IMR-90 (cell line): ENCODE data around the gene TNNI3K. TPM values are rescaled to one million over a fixed set of nuclear protein-coding genes. Genes with fewer than 3 reads are reported as not detected.

Experiments used
- ATAC-seq: fragments of 200-7000 bp; cut with Tn5 transposase; 2 replicates; pipeline ENCODE4 v1.9.1; 2020; ENCODE audit warnings: low read depth, mild to moderate bottlenecking, moderate library complexity
- BruUV-seq: library from RNA; stranded (reverse); fragments of 400-500 nt; replicated peaks from 2 replicates; lab custom pipeline; 2021; lab: Mats Ljungman, UMichigan
- CTCF ChIA-PET: fragments of 300-600 bp; formaldehyde crosslinking; extraction: SDS; loops from one replicate; lab custom pipeline; 2021; ENCODE audit warnings: antibody characterized with exemption; lab: Yijun Ruan, JAX
- POLR2A ChIA-PET: fragments of 300-600 bp; sonication (Branson Sonifier 250); formaldehyde crosslinking; loops from one replicate; lab custom pipeline; 2022; ENCODE audit warnings: antibody characterized with exemption; ENCODE audit not compliant: unreplicated experiment; lab: Charles Lee
- DNase-seq: peaks from one replicate; pipeline ENCODE4 v3.0.0; 2013
- H2AFZ ChIP-seq: replicated peaks from 2 replicates; pipeline ENCODE3; 2013; ENCODE audit warnings: low read length, mild to moderate bottlenecking; ENCODE audit not compliant: poor library complexity
- H2AK5ac ChIP-seq: 2 replicates; pipeline ENCODE4 v1.6.1; 2013; ENCODE audit warnings: low read depth, low read length, inconsistent platforms
- H2AK9ac ChIP-seq: replicated peaks from 2 replicates; pipeline ENCODE3; 2013; ENCODE audit warnings: mild to moderate bottlenecking, low read depth, low read length, moderate library complexity; ENCODE audit not compliant: poor library complexity
- H2BK120ac ChIP-seq: 2 replicates; pipeline ENCODE4 v1.6.1; 2013; ENCODE audit warnings: low read depth, low read length, inconsistent platforms
- H2BK15ac ChIP-seq: 3 replicates; pipeline ENCODE4 v1.6.1; 2013; ENCODE audit warnings: low read depth, low read length, inconsistent platforms
- H2BK20ac ChIP-seq: 2 replicates; pipeline ENCODE4 v1.6.1; 2013; ENCODE audit warnings: low read depth, mild to moderate bottlenecking, inconsistent platforms, low read length, moderate library complexity
- H2BK5ac ChIP-seq: 2 replicates; pipeline ENCODE4 v1.6.1; 2013; ENCODE audit warnings: mild to moderate bottlenecking, low read depth, low read length, inconsistent platforms; ENCODE audit not compliant: poor library complexity, severe bottlenecking
- H3K14ac ChIP-seq: replicated peaks from 2 replicates; pipeline ENCODE4 v1.6.1; 2013; ENCODE audit warnings: low read depth, low read length, inconsistent platforms
- H3K18ac ChIP-seq: 2 replicates; pipeline ENCODE4 v1.6.1; 2013; ENCODE audit warnings: low read depth, low read length, control low read depth
- H3K23ac ChIP-seq: 2 replicates; pipeline ENCODE4 v1.6.1; 2013; ENCODE audit warnings: low read depth, low read length, inconsistent platforms
- H3K27ac ChIP-seq: 2 replicates; pipeline ENCODE4 v1.5.1; 2013; ENCODE audit warnings: mild to moderate bottlenecking, control low read depth, low read length; ENCODE audit not compliant: insufficient read depth
- H3K27me3 ChIP-seq: 2 replicates; pipeline ENCODE4 v1.6.1; 2013; ENCODE audit warnings: low read length; ENCODE audit not compliant: control insufficient read depth, insufficient read depth
- H3K36me3 ChIP-seq: 2 replicates; pipeline ENCODE4 v1.6.1; 2013; ENCODE audit warnings: low read length, mixed read lengths; ENCODE audit not compliant: control insufficient read depth, insufficient read depth
- H3K4ac ChIP-seq: 2 replicates; pipeline ENCODE4 v1.6.1; 2013; ENCODE audit warnings: low read depth, low read length, inconsistent platforms
- H3K4me1 ChIP-seq: 2 replicates; pipeline ENCODE4 v1.6.1; 2013; ENCODE audit warnings: low read length, mixed read lengths; ENCODE audit not compliant: control insufficient read depth, insufficient read depth
- H3K4me2 ChIP-seq: 2 replicates; pipeline ENCODE4 v1.6.1; 2013; ENCODE audit warnings: low read depth, mild to moderate bottlenecking, control low read depth, low read length, moderate library complexity
- H3K4me3 ChIP-seq: 2 replicates; pipeline ENCODE4 v1.5.1; 2013; ENCODE audit warnings: low read depth, mild to moderate bottlenecking, control low read depth, low read length, moderate library complexity; ENCODE audit not compliant: insufficient read depth
- H3K56ac ChIP-seq: 2 replicates; pipeline ENCODE4 v1.6.1; 2013; ENCODE audit warnings: low read length, inconsistent platforms; ENCODE audit not compliant: insufficient read depth; ENCODE audit errors: extremely low read depth
- H3K79me1 ChIP-seq, 2 experiments: 2 replicates each; pipeline ENCODE4 v1.6.1; 2013; ENCODE audit warnings: low read length in 2 of 2, inconsistent platforms in 1 of 2, low read depth in 1 of 2
- H3K9ac ChIP-seq: 2 replicates; pipeline ENCODE4 v1.6.1; 2013; ENCODE audit warnings: low read depth, low read length, control low read depth
- H3K9me1 ChIP-seq: 2 replicates; pipeline ENCODE4 v1.6.1; 2013; ENCODE audit warnings: low read length, inconsistent platforms; ENCODE audit not compliant: insufficient read depth
- H3K9me3 ChIP-seq: 2 replicates; pipeline ENCODE4 v1.6.1; 2013; ENCODE audit warnings: low read length; ENCODE audit not compliant: control insufficient read depth, insufficient read depth
- H4K20me1 ChIP-seq: 2 replicates; pipeline ENCODE4 v1.6.1; 2013; ENCODE audit warnings: low read length, inconsistent platforms; ENCODE audit not compliant: insufficient read depth
- H4K5ac ChIP-seq: 2 replicates; pipeline ENCODE4 v1.6.1; 2013; ENCODE audit warnings: mild to moderate bottlenecking, low read depth, low read length, control low read depth
- H4K8ac ChIP-seq, 2 experiments: 2 replicates each; pipeline ENCODE4 v1.6.1; 2013; ENCODE audit warnings: low read depth in 2 of 2, low read length in 2 of 2, control low read depth in 1 of 2, inconsistent platforms in 1 of 2
- H4K91ac ChIP-seq: 2 replicates; pipeline ENCODE4 v1.6.1; 2013; ENCODE audit warnings: low read depth, low read length, inconsistent platforms; ENCODE audit not compliant: insufficient read depth
- NFE2L2 ChIP-seq: fragments of 150-350 bp; IDR thresholded peaks from 2 replicates; pipeline ENCODE4 v1.6.1; 2016; ENCODE audit warnings: low read depth, mild to moderate bottlenecking, low read length
- RCOR1 ChIP-seq: IDR thresholded peaks from 2 replicates; pipeline ENCODE4 v1.6.1; 2012; ENCODE audit warnings: mild to moderate bottlenecking, low read length, improper control_type of control experiment; ENCODE audit not compliant: insufficient replicate concordance
- RFX5 ChIP-seq: IDR thresholded peaks from 2 replicates; pipeline ENCODE4 v1.8.0; 2012; ENCODE audit warnings: low read depth, mild to moderate bottlenecking, low read length, moderate library complexity
- USF2 ChIP-seq: fragments of 150-350 bp; IDR thresholded peaks from 2 replicates; pipeline ENCODE4 v1.6.1; 2017; ENCODE audit warnings: mild to moderate bottlenecking, antibody characterized with exemption, low read length, low read depth
- WGBS, 2 experiments: methylation state at CpG; one replicate each; pipeline versions ENCODE4 v1.1.5 to v1.1.7; 2013; ENCODE audit warnings: missing lambda C conversion rate in 2 of 2; ENCODE audit not compliant: insufficient read length in 1 of 2; ENCODE audit errors: extremely low coverage in 2 of 2; 5-methylcytosine and 5-hydroxymethylcytosine counted together
- dilution Hi-C: fragments of 300-500 bp; cut with HindIII; formaldehyde crosslinking; loops from one replicate; pipeline ENCODE4 v1.14.3; 2018; ENCODE audit warnings: low sequenced_read_pairs; ENCODE audit not compliant: unreplicated experiment
- in situ Hi-C: fragments of 300-500 bp; cut with MboI; formaldehyde crosslinking; loops from 3 replicates; pipeline ENCODE4 v1.14.3; 2019; ENCODE audit warnings: low sequenced_read_pairs, inconsistent platforms, mixed read lengths
- intact Hi-C: fragments of 100-400 bp; cut with micrococcal nuclease; formaldehyde crosslinking; loops from 2 replicates; pipeline ENCODE4 v1.10.0; 2022
- polyA plus RNA-seq, 3 experiments: library from polyadenylated mRNA; depleted of rRNA; stranded (reverse); fragments of >200 nt; gene quantifications; 2 replicates each; pipeline ENCODE4 v1.2.3, GENCODE V29; 2012; ENCODE audit warnings: low replicate concordance in 1 of 3
- total RNA-seq: library from RNA; depleted of rRNA; stranded (reverse); fragments of >200 nt; gene quantifications from 2 replicates; pipeline ENCODE4 v1.2.3, GENCODE V29; 2012

TNNI3K gene
- total and polyA plus RNA-seq, 2 of the 4 experiments (the other 2 are of a cell fraction), result 0.90 to 1.3 TPM

GRCh38 chr1:74344387-74344786, 109.2 kb downstream of the TNNI3K start:
- Histone ChIP-seq H3K4me2 (no peak overlapping the region), H2BK5ac (no peak overlapping the region), H3K56ac (no peak overlapping the region), H3K27ac (no peak overlapping the region), H2AFZ (no peak overlapping the region), H3K36me3 (no peaks in the 10 kb centered on the region), H3K4me1 (peaks cover 2% of the 10 kb centered on the region; the same call in 1 of the 2 replicates), H3K4ac (no peak overlapping the region), H3K23ac (no peak overlapping the region), H3K4me3 (no peak overlapping the region), H3K27me3 (no peaks in the 10 kb centered on the region), H2BK15ac (no peak overlapping the region), H4K91ac (no peak overlapping the region), H4K8ac (no peak overlapping the region), H3K9ac (no peak overlapping the region), H2BK20ac (no peak overlapping the region), H4K5ac (no peak overlapping the region), H3K14ac (no peak overlapping the region), H3K9me3 (no peaks in the 10 kb centered on the region), H3K9me1 (no peaks in the 10 kb centered on the region), H3K18ac (peak overlapping the region; percentile 52; the same call in 1 of the 2 replicates), H2AK5ac (no peak overlapping the region), H2BK120ac (no peak overlapping the region), H2AK9ac (no peak overlapping the region), H3K79me1 (no peaks in the 10 kb centered on the region), H4K20me1 (no peaks in the 10 kb centered on the region)
- no peak for TF ChIP-seq USF2
- no peak for TF ChIP-seq RCOR1
- no peak for TF ChIP-seq NFE2L2
- TF ChIP-seq RFX5, result no peak
- dilution Hi-C loops, result no loop called here
- CTCF ChIA-PET, result no interaction called here
- BruUV-seq, result no TSS peak
- POLR2A ChIA-PET, result no interaction called here
- in situ Hi-C loops, result no loop called here
- intact Hi-C loops, result no loop called here
- ATAC-seq (no peak), DNase-seq (no peak)
- no CpG with 5 or more reads among the region's 1 CpG for WGBS, 2 experiments
